ENCODE measurements around the gene SPATA13.
"Not testable (repeated sequence)": the region's sequence is repeated elsewhere in the genome, so short reads cannot be mapped to it uniquely, and the experiment has no call there.

SPATA13 gene

DNA sequence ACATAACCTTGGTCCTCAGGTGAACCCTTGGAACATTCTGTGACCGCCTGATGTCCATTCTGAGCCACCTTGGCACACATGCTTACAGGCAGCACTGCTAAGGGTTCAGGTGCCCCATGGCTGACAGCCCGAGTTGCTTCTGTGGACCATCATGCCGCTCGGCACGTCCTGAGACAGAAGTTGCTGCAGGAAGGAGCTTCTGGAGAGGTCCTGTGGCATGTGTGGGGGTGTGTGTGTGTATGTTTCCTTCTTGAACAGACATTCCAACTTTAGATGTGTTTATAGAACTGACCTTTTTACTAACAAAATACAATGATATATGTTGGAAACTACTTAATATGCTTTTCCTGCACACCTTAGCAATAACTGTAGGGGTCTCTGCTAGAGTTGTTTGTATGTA lies 144.1 kb downstream of the SPATA13 start:
- H3K27me3 ChIP-seq (ENCODE audit: control insufficient read depth, insufficient read depth, low read length) = no peaks in the 10 kb centered on the region
- DNase-seq (ENCODE audit: low read depth, low spot score) = no peak

GRCh38 chr13:24306632-24307031 lies 146.1 kb downstream of the SPATA13 start:
- H3K27ac ChIP-seq (ENCODE audit: low read length) = no peak overlapping the region
- H3K9me3 ChIP-seq (ENCODE audit: control insufficient read depth, insufficient read depth, low read length) = no peaks in the 10 kb centered on the region
- WGBS (ENCODE audit: insufficient coverage, insufficient read length) = no CpG with 5 or more reads among the region's 1 CpG
- H3K27me3 ChIP-seq (ENCODE audit: control insufficient read depth, insufficient read depth, low read length) = no peaks in the 10 kb centered on the region
- H3K4me3 ChIP-seq (ENCODE audit: low read length) = no peak overlapping the region
- no peak for DNase-seq (ENCODE audit: low read depth, low spot score)
- H3K4me1 ChIP-seq (ENCODE audit: control insufficient read depth, insufficient read depth, low read length) = no peaks in the 10 kb centered on the region
- peaks cover 7% of the 10 kb centered on the region; the same call in 1 of the 2 replicates for H3K36me3 ChIP-seq (ENCODE audit: control insufficient read depth, insufficient read depth, low read length)

More for the DNA sequence above, 144.1 kb downstream of the SPATA13 start:
- Histone ChIP-seq H3K4me3 (ENCODE audit: low read length) (no peak overlapping the region), H3K36me3 (ENCODE audit: control insufficient read depth, insufficient read depth, low read length) (peaks cover 7% of the 10 kb centered on the region; the same call in 1 of the 2 replicates), H3K9me3 (ENCODE audit: control insufficient read depth, insufficient read depth, low read length) (no peaks in the 10 kb centered on the region), H3K4me1 (ENCODE audit: control insufficient read depth, insufficient read depth, low read length) (no peaks in the 10 kb centered on the region), H3K27ac (ENCODE audit: low read length) (no peak overlapping the region)
- no CpG with 5 or more reads among the region's 5 CpGs for WGBS (ENCODE audit: insufficient coverage, insufficient read length)

DNA sequence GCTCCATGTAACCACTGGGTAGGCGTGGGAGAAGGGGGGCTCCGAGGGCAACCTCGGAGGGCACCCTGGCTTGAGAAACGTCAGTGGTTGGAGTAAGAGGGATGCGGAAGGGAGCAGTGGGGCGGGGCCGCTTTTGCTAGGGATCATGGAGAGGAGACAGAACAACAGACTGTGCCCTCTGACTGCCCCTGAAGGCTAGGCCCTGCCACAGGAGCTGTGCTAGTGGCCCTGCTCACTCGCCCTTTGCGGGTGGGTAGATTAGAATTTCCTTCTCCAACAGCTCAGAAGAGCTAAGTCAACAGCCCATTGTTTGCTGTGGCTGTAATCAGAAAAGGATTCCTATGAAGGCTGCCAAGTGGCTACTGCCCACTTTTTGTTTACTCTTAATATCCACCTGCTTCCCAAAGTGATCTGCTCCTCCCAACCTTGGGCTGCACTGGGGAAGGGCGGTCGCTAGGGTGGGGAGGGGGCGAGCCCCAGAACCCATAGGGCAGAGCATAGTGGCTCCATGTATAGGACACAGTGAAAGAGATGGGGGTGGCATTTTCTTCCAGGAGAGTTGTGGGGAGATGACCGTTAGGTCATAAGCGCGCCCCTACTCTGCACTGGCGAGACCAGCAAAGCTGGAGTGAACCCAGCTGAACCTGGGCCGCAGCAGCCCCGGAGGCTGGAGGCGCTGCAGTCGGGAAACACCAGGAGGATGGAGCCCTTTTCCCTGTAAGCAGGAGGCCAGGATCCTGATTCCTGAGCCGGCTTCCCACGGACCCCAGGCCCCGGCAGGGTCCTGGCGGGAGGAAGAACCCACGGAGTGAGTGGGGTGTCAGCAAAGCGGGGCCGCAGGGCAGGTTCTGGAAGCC lies 146.9 kb downstream of the SPATA13 start:
- WGBS (ENCODE audit: insufficient coverage, insufficient read length) = no CpG with 5 or more reads among the region's 27 CpGs
- H3K4me1 ChIP-seq (ENCODE audit: control insufficient read depth, insufficient read depth, low read length) = no peaks in the 10 kb centered on the region

DNA sequence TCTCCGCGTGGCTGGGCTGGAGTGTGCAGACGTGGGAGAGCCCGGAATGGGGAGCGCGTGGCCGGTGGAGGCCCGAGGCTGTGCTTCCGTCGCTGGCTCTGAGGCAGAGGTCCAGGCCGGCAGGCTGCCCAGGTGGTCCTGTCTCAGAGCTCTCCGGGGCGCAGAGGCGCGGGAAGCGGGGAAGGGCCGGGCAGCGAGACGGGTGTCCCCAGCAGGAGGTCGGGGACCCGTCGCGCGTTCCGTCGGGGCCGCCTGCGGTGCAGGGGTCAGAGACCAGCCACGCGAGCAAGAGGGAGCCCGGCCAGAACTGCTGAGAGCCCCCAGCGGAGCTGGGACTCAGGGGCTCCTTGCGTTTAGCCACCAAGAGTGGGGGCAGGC lies 147.5 kb downstream of the SPATA13 start:
- H3K4me3 ChIP-seq (ENCODE audit: low read length) = no peak overlapping the region
- H3K27ac ChIP-seq (ENCODE audit: low read length) = no peak overlapping the region
- no peaks in the 10 kb centered on the region for H3K9me3 ChIP-seq (ENCODE audit: control insufficient read depth, insufficient read depth, low read length)
- no CpG with 5 or more reads among the region's 33 CpGs for WGBS (ENCODE audit: insufficient coverage, insufficient read length)
- H3K36me3 ChIP-seq (ENCODE audit: control insufficient read depth, insufficient read depth, low read length) = peaks cover 4% of the 10 kb centered on the region; the same call in 1 of the 2 replicates
- no peak for DNase-seq (ENCODE audit: low read depth, low spot score)
- H3K4me1 ChIP-seq (ENCODE audit: control insufficient read depth, insufficient read depth, low read length) = no peaks in the 10 kb centered on the region
- H3K27me3 ChIP-seq (ENCODE audit: control insufficient read depth, insufficient read depth, low read length) = no peaks in the 10 kb centered on the region

More for the DNA sequence above, 146.9 kb downstream of the SPATA13 start:
- Histone ChIP-seq H3K36me3 (ENCODE audit: control insufficient read depth, insufficient read depth, low read length) (peaks cover 7% of the 10 kb centered on the region; the same call in 1 of the 2 replicates), H3K27me3 (ENCODE audit: control insufficient read depth, insufficient read depth, low read length) (no peaks in the 10 kb centered on the region), H3K27ac (ENCODE audit: low read length) (no peak overlapping the region), H3K4me3 (ENCODE audit: low read length) (no peak overlapping the region), H3K9me3 (ENCODE audit: control insufficient read depth, insufficient read depth, low read length) (no peaks in the 10 kb centered on the region)
- DNase-seq (ENCODE audit: low read depth, low spot score) = no peak

DNA sequence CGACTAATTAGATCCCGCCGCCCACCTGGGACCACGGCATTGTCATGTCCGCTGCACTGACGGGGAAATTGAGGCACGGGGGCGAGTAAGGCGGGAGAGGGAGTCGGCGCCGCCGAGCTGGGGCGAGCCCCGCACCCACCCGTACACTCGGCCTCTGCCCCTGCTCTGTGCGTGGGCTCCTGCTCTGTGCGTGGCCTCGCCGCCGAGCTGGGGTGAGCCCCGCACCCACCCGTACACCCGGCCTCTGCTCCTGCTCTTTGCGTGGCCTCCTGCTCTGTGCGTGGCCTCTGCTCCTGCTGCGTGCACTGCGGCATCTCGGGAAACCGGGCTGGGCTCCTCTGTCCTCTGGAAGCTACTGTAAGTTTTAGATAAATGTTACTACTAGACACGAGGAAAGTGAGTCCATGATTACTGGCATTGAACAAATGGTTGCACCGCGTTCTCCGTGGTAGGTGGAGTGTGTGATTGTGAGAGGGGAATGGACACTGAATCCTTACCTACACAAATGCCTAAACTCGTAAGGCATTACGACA lies 148.0 kb downstream of the SPATA13 start:
- H3K27me3 ChIP-seq (ENCODE audit: control insufficient read depth, insufficient read depth, low read length) = no peaks in the 10 kb centered on the region
- no peak for DNase-seq (ENCODE audit: low read depth, low spot score)
- no peak overlapping the region for H3K4me3 ChIP-seq (ENCODE audit: low read length)
- no peak overlapping the region for H3K27ac ChIP-seq (ENCODE audit: low read length)
- WGBS (ENCODE audit: insufficient coverage, insufficient read length) = no CpG with 5 or more reads among the region's 37 CpGs
- no peaks in the 10 kb centered on the region for H3K4me1 ChIP-seq (ENCODE audit: control insufficient read depth, insufficient read depth, low read length)
- no peaks in the 10 kb centered on the region for H3K36me3 ChIP-seq (ENCODE audit: control insufficient read depth, insufficient read depth, low read length)
- no peaks in the 10 kb centered on the region for H3K9me3 ChIP-seq (ENCODE audit: control insufficient read depth, insufficient read depth, low read length)

GRCh38 chr13:24309300-24309699 lies 148.8 kb downstream of the SPATA13 start, which contains the start of gene C1QTNF9:
Gene C1QTNF9, plus strand, starts transcription at chr13:24309580. Its CDS starts 6,424 bp downstream, at chr13:24316004.
- WGBS (ENCODE audit: insufficient coverage, insufficient read length) = no CpG with 5 or more reads among the region's 2 CpGs

DNA sequence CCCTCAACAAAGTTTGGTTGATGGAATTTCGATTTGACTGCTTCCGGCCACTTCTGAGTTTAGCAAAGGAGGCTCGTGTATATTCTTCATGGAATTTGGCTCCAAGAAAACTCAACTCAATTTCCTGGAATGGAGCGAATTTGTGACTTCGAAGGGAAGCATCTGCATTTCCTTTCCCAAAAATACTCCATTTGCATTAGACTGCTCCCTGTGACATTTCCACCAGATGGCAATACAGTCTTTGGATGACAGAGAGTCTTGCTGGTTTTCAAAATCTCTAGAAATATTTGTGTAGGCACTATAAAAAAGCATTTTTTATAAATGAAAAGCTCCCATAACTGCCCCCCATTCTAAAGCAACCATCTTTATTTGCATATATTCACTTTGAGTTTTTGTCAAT lies 152.9 kb downstream of the SPATA13 start:
- Histone ChIP-seq H3K4me3 (ENCODE audit: low read length) (no peak overlapping the region), H3K27me3 (ENCODE audit: control insufficient read depth, insufficient read depth, low read length) (no peaks in the 10 kb centered on the region), H3K36me3 (ENCODE audit: control insufficient read depth, insufficient read depth, low read length) (no peaks in the 10 kb centered on the region), H3K4me1 (ENCODE audit: control insufficient read depth, insufficient read depth, low read length) (no peaks in the 10 kb centered on the region), H3K27ac (ENCODE audit: low read length) (no peak overlapping the region), H3K9me3 (ENCODE audit: control insufficient read depth, insufficient read depth, low read length) (no peaks in the 10 kb centered on the region)
- DNase-seq (ENCODE audit: low read depth, low spot score) = no peak
- no CpG with 5 or more reads among the region's 5 CpGs for WGBS (ENCODE audit: insufficient coverage, insufficient read length)

More at GRCh38 chr13:24309300-24309699, 148.8 kb downstream of the SPATA13 start, which contains the start of gene C1QTNF9:
- not testable (repeated sequence) for H3K36me3 ChIP-seq (ENCODE audit: control insufficient read depth, insufficient read depth, low read length); H3K4me3 ChIP-seq (ENCODE audit: low read length); H3K27ac ChIP-seq (ENCODE audit: low read length); H3K9me3 ChIP-seq (ENCODE audit: control insufficient read depth, insufficient read depth, low read length); H3K27me3 ChIP-seq (ENCODE audit: control insufficient read depth, insufficient read depth, low read length); H3K4me1 ChIP-seq (ENCODE audit: control insufficient read depth, insufficient read depth, low read length); DNase-seq (ENCODE audit: low read depth, low spot score)

- not testable (repeated sequence) for H3K27me3 ChIP-seq (ENCODE audit: control insufficient read depth, insufficient read depth, low read length); H3K27ac ChIP-seq (ENCODE audit: low read length); H3K4me3 ChIP-seq (ENCODE audit: low read length); H3K9me3 ChIP-seq (ENCODE audit: control insufficient read depth, insufficient read depth, low read length); H3K4me1 ChIP-seq (ENCODE audit: control insufficient read depth, insufficient read depth, low read length); DNase-seq (ENCODE audit: low read depth, low spot score); H3K36me3 ChIP-seq (ENCODE audit: control insufficient read depth, insufficient read depth, low read length)
- no CpG with 5 or more reads among the region's 10 CpGs for WGBS (ENCODE audit: insufficient coverage, insufficient read length)
Measured at GRCh38 chr13:24317835-24318234, 157.3 kb downstream of the SPATA13 start.

DNA sequence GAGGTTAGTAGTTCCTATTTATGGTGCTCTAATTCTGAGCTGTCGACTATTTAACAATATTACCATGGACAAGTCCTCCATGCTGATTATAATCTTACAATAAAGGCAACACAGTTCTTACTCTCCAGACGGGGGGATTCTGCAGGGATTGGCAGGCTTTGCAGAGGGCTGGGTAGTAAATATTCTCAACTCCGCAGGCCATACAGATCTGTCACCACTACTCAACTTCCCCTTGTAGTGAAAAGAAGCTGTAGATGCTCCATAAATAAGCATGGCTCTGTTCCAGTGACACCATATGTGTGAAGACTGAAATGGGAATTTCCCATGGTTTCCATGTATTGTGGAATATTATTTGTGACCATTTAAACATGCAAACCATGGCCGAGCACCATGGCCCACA lies 158.4 kb downstream of the SPATA13 start:
- not testable (repeated sequence) for H3K4me1 ChIP-seq (ENCODE audit: control insufficient read depth, insufficient read depth, low read length); DNase-seq (ENCODE audit: low read depth, low spot score)

DNA sequence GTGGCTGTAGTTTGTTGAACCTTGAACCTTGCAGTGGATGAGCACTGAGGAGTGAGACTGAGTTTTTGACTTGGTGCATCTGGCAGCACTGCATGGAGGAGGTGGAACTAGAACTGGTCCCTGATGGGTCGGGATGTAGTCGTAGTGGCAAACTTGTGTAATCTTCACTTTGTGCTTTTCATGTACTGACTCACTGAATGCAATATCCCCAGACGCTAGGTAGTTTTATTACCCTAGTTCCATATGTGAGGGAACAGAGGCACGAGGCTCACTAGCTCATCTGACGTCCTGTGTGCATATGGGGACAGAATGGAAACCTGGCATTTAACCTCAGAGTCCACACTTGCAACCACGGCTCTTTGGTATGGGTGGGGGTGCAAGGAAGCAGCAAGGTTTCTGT lies 159.1 kb downstream of the SPATA13 start:
- not testable (repeated sequence) for H3K4me1 ChIP-seq (ENCODE audit: control insufficient read depth, insufficient read depth, low read length); DNase-seq (ENCODE audit: low read depth, low spot score); H3K27me3 ChIP-seq (ENCODE audit: control insufficient read depth, insufficient read depth, low read length); H3K9me3 ChIP-seq (ENCODE audit: control insufficient read depth, insufficient read depth, low read length); H3K36me3 ChIP-seq (ENCODE audit: control insufficient read depth, insufficient read depth, low read length); H3K27ac ChIP-seq (ENCODE audit: low read length); H3K4me3 ChIP-seq (ENCODE audit: low read length)
- WGBS (ENCODE audit: insufficient coverage, insufficient read length) = no CpG with 5 or more reads among the region's 6 CpGs

More for the DNA sequence above, 158.4 kb downstream of the SPATA13 start:
- H3K27me3 ChIP-seq (ENCODE audit: control insufficient read depth, insufficient read depth, low read length); H3K4me3 ChIP-seq (ENCODE audit: low read length); H3K9me3 ChIP-seq (ENCODE audit: control insufficient read depth, insufficient read depth, low read length); H3K36me3 ChIP-seq (ENCODE audit: control insufficient read depth, insufficient read depth, low read length); H3K27ac ChIP-seq (ENCODE audit: low read length): not testable (repeated sequence)
- WGBS (ENCODE audit: insufficient coverage, insufficient read length) = no CpG with 5 or more reads among the region's 4 CpGs

Measured in iPS DF 6.9 (cell line).